ENCODE results near the gene ELMOD3.
"Not testable (repeated sequence)": the region's sequence is repeated elsewhere in the genome, so short reads cannot be mapped to it uniquely, and the experiment has no call there.

The ELMOD3 gene

DNA sequence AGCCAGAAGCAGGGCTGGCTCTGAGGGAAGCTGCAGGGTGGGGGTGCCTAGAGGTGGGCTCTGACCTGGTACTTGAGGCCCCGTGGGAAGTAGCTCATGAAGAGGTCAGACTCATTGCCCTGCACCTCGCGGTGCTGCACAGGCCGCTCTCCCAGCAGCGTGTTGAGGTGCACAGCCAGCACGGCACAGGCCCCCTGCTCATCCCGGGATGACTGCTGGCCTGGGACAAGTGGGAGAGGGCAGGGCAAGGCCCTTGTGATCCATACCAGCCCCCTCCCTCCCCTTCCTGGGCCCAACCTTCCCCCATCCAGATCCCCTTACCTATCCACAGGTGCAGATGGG lies 46.9 kb downstream of the ELMOD3 start:
- DNase-seq (ENCODE audit: low read depth): no peak

DNA sequence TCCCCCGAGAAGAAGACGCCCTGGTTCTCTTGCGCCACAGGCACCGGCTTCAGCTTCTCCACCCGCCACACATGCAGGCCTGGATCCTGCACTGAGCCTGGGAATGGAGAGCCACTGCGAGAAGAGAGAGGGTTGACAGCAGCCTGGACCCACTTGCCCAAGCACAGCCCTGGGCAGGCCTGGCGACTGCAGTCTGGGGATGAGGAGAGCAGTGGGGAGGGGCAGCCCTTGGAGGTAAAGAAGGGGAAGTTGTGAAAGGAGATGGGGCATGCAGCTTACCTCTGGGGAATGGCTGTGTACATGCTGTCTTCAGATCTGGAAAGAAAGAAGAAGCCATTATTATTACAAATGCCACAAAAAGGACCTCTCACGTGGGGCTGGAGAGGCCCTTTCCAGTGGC lies 47.3 kb downstream of the ELMOD3 start:
- DNase-seq (ENCODE audit: low read depth): no peak

DNA sequence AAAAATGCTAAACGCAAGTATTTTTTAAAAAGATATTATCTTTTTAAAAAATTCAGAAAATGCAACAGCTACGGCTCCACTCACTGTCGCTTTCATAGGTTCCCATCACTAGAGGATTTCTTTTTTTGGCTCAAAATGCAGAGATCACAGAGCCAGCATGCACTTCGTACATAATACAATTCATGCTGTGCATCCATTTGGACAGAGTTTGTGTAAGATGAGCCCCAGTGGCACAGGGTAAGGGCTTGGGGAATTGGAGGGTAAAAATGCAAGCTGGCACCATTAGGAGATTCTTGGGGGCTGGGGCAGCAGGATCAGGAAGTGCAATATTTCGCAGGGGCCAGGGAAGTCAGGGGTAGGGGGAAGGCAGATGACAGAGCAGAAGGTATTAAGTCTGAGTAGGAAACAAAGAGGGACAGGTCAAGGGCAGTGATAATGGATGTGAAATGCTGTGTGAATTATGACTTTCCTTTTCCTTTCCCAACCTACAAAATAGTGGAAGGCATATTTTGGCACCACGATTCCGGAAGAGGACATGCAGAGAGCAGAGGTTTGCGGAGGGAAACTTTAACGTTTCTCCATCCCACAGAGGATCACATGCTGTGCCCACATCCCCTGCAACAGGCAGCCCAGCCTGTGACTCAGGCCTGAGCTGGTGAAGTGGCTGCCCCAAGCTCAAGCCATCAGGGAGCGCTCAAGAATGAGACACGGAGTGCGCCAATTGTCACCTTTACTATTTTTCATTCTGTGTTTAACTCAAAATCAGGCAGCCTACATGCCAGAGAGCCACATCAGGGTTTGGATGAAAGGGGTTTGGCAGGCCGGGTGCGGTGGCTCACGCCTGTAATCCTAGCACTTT lies 50.9 kb downstream of the ELMOD3 start:
- peak; percentile 62 for DNase-seq (ENCODE audit: low read depth)

DNA sequence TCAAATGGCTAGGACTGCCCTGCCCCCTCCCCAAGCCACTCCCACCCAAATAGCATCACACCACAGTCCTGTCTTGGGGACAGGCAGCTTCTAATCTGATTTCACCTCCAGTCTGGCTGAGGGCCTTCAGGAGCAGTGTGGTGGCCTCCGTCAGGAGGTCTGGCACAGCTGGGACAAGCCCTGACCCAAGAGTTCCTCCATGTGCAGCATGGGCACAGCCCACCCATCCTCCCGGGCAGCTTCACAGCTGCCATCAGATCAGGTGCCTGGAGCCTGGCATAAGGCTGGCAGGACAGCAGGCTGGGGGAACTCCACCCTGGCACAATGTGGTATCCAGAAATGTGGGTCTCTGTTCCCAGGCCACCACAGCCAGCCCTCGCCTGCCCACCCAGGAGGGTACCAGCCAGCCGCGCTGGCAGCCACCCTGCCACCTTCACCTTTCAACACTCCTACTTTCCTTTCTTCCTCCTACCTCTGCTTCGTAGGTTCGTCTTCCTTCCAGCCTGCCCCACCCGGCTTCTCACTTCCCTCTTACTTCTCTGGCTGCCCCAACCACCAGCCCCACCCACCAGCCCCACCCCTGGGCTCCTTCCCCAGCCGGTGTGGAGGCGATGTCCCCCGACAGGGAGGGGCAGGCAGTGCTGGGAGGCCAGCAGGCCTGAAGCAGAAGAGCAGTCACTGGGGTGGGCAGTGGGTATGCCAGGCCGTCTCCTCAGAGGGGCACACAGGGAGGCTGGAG lies 55.4 kb downstream of the ELMOD3 start, which contains the start of gene CAPG:
Gene CAPG (minus strand): TSS at position 522 of the 739 bp plus-strand sequence. CDS start 8,221 bp downstream, outside the sequence.
- no peak for DNase-seq (ENCODE audit: low read depth)

DNA sequence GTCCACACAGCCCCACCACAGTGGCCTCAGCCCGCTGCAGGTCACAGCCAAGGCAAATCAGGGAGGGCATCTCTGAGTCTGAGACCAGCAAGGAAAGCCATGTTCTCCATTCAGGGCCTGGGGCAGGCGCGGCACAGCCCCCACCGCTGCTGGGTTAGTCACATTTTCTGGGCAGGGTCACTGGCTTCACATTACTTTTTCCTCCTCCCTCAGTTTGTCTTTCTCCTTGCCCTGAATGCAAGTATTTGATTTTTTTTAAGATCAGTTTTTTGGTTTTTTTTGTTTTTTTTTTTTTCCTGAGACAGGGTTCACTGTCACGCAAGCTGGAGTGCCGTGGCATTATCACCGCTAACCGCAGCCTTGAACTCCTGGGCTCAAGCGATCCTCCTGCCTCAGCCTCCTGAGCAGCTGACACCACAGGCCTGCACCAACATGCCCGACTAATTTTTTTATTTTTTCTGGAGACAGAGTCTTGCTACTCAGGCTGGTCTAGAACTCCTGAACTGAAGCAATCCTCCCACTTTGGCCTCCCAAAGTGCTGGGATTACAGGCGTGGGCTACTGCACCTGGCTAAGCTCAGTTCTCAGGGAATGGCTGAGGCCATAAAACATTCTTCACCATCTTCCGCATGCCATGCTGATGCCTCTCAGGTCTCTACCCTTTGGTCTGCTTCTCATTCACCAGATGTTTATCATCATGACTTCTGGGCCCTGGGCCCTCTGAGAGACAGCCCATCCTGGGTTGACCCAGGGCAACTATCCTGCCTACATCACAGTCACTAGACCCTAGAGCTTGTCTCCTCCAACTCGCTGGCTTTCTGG lies 56.2 kb downstream of the ELMOD3 start:
- DNase-seq (ENCODE audit: low read depth): no peak

DNA sequence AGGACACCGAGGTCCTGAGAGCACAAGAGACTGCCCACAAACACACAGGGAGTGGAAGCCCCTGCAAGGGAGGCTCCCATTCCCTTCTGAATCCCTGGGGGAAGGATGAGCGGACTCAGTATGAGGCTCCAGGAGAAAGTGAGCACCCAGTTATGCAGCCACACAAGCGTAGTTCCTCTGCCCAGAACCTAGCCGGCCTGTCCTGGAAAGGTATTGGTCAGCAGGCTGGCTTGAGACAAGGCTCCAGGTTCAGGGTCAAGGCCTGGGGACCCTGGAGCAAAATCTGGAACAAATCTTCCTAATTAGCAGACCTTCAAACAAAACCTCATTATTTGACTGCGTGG lies 56.8 kb downstream of the ELMOD3 start:
- DNase-seq (ENCODE audit: low read depth): no peak

DNA sequence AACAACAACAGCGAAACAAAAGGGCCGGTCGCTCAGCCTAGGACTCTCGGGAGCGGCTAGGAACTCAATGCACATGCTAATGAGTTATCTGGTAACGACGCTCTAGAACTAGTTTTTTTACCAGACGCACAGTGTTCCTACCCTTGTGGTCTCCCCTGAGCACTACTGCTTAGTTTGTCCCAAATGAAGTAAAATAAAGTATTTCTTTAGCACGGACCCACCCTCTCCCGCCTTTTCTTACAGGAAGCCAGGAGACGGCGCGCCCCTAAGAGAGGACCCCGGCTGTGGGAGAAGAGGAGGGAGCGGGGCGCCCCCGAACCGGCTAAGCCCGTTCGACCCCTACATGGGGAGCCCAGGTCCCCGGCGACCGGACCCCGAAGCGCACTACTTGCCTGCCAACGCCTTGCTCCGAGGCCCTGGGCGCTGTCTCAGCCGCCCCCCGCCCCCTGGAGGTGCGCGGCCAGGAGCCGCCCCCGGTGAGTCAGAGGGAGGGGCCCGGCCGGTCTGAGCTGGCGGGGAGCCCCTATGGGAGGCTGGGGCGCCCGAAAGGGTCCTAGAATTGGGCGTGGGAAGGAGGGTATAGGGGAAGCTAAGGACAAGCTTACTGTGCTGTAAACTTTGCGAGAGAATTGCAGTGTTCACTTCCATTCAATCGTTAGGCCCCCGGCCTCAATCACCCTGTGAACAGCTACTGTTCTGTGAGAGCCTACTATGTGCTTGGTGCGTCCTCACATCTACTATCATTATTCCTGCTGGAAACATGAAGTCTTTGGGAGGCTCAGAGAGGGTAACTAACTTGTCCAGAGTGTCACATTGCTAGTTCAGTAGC lies 59.2 kb downstream of the ELMOD3 start:
- peak; percentile 55 for DNase-seq (ENCODE audit: low read depth)

DNA sequence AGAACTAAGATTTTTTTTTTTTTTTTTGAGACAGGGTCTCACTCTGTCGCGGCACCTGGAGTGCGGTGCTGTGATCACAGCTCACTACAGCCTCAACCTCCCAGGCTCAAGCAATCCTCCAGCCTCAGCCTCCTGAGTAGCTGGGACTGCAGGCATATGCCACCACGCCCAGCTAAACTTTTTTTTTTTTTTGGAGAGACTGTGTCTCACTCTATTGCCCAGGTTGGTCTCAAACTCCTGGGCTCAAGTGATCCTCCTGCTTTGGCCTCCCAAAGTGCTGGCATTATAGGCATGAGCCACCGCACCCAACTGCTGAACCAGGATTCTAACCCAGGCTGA lies 59.8 kb downstream of the ELMOD3 start:
- not testable (repeated sequence) for DNase-seq (ENCODE audit: low read depth)

DNA sequence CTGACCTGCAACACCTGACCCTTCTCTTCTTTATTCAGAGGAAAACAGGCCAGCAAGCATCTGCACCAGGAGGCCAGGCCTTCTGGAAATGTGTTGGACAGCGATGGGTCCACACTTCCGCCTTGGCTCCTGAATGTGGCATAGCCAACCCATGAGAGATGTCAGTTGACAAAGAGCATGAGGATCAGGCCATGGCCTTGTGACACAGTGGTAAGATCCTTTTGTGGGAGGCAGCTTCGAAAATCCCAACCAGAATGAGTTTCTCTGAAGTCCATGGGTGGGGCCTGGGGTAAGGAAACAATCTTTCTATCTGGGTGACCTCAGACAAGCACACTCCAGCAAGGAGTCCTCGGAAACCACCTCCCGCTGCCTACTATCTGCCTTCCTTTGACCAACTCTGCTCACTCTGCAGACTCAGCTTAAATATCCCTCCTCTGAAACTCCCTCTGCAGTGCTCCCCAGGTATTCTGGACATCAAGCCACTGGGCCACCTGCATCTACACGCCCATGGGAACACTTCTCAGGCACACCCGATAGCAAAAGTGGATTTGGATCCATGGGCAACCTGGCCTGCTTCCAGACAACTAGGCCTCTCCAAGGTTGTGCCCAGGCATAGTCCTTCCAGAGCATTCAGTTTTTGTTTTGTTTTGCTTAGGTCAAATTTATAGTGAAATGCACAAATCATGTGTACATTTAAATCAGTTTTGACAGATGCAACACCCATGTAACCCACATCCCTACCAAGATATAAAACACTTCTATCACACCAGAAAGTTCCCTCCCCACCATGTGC lies 60.4 kb downstream of the ELMOD3 start:
- DNase-seq (ENCODE audit: low read depth): no peak

DNA sequence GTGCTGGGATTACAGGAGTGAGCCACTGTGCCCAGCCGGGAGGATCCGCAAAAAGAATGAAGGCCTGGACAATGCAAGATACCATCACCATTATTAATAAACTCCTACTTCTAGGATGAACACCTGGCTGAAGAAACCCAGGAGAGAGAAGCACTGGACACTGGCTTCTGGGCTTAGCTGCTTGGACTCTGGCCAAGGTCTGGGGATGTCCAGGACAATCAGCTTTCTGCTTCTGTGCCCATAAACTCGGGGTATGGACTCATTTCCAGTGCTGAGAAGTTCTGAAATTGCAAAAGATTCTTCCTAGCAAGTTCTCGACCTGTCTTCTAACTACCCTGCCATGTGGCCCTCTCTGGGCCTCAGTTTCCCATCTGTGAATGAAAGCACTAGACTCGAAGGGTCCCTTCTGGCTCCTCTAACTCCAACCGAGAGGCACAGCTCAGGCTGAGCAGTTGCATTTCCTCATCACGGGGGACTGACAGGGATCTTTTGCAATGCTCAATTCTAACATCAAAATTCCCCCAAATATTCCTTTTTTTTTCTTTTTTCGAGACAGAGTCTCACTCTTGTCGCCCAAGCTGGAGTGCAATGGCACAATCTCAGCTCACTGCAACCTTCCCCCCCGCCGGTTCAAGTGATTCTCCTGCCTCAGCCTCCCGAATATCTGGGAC lies 61.5 kb downstream of the ELMOD3 start:
- no peak for DNase-seq (ENCODE audit: low read depth)

DNA sequence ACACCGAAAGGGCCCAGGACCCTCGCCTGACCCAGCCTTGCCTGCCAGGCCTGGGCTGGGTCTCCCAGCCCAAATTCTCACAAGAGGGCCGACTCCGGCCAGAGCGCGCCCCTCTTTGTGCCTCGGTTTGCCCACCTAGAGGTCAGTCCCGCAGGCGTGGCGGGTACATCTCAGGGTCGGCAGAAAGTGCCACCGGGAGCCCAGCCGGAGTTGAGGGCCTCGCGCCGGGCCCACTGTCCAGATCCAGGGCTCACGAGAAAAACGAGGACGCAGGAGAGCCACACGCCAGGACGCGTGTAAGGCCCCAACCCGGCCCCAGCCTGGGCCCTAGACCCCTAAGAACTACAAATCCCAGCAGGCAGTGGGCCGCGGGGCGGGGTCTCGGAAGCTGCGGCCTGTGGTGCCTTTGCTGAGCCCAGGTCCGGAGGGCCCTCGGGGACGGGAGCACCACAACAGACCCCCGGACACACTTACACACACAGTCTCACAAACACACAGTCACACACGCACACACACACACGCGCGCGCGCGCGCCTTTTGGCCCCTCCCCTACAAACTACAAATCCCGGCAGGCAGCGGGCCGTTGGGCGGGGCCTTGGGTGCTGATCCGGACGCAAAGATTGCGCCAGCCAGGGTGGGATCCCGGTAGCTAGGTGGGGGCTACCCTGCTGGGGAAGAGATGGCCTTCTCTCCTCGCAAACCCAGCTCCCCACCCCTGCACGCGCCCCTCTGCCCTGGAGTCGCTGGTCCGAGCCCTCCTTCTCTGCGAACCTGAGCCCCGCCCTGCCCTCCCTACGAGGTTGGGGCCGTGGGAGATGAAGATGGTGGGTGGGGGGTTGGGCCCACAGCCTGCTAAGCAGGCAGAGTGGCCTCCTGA lies 63.8 kb downstream of the ELMOD3 start, which contains the start of gene SH2D6:
Gene SH2D6 (plus strand): TSS at position 583 of the 877 bp plus-strand sequence. CDS start 10,752 bp downstream, outside the sequence.
- peak; percentile 81 for DNase-seq (ENCODE audit: low read depth)

DNA sequence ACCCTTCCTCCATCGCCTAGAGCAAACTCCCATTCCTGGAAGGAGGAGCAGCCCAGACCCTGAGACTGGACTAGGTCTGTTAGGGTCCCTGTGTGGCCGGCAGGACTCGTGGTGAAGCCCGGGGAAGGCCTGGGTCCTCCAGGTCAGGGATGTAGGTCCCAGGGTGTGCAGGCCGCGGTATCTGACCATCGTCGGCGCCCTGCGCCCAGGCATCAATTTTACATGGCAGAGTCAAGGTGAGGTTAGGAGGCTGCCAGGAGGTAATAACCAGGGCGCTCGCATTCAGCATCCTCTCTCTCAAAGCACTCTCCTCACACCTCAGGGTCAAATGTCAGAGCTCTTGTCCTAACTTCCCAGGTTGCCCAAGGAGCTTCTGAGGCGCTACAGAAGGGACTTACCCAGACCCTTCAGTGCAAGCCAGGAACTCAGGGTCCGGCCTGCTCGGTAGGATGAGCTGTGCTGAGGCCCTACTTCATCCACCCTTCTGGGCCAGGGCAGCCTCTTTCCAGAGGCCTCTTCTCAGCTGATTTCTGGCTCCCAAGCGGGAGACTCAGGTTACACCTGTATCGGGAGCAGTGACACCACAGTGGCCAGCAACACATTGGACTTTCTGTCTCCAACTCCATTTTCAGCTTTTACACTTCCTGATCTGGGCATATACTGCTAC lies 64.6 kb downstream of the ELMOD3 start:
- no peak for DNase-seq (ENCODE audit: low read depth)

DNA sequence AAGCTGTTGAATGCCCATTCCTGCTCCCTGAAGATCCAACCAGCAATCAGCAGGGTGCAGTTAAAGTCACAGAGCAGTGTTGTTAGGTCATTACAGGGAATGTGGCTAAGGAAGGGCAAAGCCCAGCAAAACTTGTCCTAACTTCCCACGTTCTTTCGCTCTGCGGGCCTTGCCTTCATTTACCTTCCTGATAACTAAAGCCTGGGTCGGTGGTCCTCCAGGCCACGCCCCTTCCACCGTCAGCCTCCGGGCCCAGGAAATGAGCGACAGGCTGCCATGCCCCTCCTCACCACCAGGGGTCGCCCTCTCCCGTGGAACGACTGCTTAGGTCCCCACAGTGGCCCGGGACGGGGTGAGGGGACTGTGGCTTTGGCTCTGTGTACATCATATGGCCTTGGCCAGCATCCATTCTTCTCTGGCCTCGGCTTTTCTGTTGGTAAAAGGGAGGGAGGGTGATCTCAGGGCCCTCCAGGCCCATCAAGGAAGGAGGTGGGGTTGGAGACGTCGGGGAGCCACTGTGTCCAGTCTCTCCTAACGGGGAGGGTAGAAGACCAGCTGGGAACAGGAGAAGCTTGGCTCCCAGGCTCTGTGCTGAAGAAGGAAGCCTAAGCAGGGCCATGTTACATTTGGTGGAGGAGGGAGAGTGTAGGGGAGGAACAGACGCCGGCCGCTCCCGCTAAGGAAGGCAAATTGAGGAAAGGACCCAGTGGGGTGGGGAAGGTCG lies 66.1 kb downstream of the ELMOD3 start:
- peak; percentile 91 for DNase-seq (ENCODE audit: low read depth)

DNA sequence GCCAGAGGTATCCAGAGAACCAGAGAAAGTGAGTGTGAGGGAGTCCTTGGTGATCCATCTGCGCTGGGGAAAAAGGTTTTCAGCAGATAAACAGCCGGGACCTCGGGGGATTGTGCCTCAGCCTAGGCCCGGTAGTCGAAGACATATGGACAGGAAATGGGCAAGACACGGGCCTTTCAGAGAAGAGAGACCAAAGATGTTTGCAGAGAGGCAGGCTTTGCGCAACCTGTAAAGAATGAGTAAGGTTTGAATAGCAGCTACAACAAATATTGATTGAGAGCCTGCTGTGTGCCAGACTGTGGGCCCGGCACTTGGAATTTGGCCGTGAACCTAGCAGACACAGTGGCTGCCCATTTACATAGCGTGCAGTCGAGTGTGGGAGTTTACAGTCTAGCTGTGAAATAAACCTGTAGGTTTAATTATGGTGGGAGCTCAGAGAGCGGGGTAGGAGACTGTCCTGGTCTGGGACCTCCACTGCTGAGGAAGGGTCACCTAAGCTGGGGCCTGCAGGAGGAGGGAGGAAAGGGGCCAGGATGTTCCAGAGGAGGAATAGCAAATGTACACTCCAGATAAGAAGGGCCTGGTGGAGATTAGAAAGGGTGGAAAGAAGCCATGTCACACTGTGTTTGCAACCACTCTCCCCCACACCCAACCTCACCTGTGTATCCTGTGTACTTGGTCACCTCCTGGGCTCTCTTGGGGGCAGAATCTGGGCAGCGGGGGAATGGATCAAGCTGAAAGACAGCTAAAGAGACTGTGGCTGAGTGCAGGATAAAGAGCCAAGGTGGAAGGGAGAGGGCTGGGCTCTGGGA lies 66.9 kb downstream of the ELMOD3 start:
- DNase-seq (ENCODE audit: low read depth): no peak

DNA sequence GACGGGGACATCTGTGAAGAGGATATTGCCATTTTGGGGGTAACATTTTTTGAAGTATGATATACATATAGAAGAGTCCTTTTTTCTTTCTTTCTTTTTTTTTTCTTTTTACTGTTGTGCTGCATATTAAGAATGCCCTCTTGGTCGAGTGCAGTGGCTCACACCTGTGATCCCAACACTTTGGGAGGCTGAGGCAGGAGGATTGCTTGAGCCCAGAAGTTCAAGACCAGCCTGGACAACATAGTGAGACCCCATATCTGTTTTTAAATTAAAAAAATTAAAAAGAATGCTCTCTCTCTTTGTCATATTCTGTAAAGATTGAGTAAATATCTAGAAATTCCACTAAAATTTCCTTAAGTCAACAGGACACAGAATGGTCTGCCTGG lies 67.5 kb downstream of the ELMOD3 start:
- no peak for DNase-seq (ENCODE audit: low read depth)

DNA sequence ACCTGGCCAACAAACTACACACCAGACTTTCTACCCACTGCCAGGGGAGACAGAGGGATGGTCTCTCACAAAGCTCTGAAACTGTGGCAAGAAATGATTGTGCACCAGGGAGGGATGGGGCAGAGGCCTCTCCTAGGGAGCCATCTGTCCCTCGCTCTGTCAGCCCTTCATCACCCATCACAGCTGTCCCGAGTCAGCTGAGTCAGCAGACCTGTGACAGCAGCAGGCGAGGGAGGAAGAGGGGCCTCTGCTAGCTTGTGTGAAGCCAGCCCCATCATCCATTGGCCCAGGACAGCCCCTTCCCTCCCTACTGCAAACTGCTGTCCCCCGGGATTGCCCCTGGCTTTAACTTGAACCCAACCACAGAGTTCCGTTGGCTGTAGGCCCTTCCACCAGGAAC lies 69.0 kb downstream of the ELMOD3 start:
- DNase-seq (ENCODE audit: low read depth): no peak

DNA sequence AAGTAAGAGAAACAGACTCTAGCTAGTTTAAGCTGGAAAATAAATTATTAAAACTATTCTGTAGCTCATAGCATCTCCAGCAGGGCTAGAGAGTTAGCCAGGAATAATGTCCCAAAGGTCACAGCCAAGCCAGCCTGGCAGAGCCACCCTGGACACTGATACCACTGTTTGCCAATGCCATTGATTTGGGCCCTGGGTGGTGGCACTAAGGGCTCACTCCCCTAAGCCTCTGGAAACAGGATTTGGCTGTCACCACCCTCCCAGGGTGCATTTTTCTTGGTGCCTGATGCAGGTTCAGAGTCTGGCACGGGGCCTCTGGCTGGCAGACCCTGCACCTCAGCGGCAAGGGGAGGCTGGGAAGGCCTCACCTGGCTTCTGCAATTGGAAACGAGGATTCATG lies 71.0 kb downstream of the ELMOD3 start:
- DNase-seq (ENCODE audit: low read depth): no peak
